Caki2 (cell line): ENCODE results near the gene SNTG2. TPM values are rescaled to one million over a fixed set of nuclear protein-coding genes. Genes with fewer than 3 reads are reported as not detected.

Experiments
- DNase-seq: peaks from one replicate; pipeline ENCODE4 v3.0.0-alpha.2; 2015; ENCODE audit warnings: low read depth
- in situ Hi-C: cut with HindIII; loops from 2 replicates; pipeline ENCODE4 v1.10.0; 2016; ENCODE audit warnings: low sequenced_read_pairs, low pct_unique_long_range_greater_than_20kb, mixed read lengths
- total RNA-seq: library from RNA; depleted of rRNA; stranded (reverse); fragments of >200 nt; shearing (Covaris generic); gene quantifications from 2 replicates; pipeline ENCODE4 v1.2.3, GENCODE V29; 2014; ENCODE audit warnings: low replicate concordance

SNTG2 gene
- total RNA-seq, 1 experiment from 2014 or later, result not detected

DNA sequence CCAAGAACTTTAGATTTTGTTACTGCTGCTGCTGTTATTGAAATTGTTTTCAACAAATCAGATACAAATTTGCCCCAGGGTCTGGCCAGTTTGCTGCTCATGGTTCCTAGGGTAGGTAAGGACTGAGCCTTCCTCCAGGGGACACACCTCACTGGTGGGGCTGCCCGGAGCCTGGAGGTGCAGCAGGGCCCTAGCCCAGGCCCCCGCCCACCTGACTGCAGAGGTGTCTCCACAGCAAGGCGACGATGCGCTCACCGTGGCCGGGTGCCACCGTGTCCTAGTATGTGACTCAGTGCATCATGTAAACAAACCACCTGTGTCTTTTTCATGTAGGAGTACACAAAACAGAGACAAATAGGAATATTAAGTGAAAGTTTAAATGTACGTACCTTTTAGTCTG, 309.1 kb downstream of the SNTG2 start:
- in situ Hi-C loops, result no loop called here
- DNase-seq, result no peak

DNA sequence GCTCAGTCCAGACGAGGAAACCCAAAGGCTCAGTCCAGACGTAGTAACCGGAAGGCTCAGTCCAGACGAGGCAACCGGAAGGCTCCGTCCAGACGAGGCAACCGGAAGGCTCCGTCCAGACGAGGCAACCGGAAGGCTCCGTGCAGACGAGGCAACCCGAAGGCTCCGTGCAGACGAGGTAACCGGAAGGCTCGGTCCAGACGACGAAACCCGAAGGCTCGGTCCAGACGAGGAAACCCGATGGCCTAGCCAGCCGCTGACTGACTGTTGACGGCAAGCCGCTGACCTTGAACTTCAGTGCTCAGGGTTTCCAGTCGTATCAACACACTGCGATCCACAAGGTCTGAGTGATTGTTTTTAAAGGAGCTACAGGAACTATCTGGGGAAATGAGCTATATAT, 312.0 kb downstream of the SNTG2 start:
- DNase-seq, result no peak
- in situ Hi-C loops, result no loop called here

DNA sequence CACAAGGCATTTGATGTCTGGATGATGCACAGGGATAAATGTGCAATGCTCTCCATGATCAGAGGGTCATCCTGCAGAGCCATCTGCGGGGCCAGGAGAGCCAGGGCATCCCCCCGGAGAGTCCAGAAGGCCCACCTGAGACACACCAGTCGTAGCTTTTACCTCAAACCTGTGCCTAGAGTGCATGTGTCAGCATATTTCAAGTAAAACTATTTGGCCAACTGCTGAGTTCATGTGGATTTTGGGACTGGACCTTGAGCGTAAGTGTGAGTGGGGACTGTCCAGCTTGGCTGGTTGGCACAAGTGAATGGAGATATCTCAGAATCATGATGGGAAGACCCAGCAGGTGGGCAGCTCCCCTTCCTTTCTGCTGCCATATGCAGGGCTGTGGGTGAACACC, 314.8 kb downstream of the SNTG2 start:
- in situ Hi-C loops, result no loop called here
- DNase-seq, result no peak

DNA sequence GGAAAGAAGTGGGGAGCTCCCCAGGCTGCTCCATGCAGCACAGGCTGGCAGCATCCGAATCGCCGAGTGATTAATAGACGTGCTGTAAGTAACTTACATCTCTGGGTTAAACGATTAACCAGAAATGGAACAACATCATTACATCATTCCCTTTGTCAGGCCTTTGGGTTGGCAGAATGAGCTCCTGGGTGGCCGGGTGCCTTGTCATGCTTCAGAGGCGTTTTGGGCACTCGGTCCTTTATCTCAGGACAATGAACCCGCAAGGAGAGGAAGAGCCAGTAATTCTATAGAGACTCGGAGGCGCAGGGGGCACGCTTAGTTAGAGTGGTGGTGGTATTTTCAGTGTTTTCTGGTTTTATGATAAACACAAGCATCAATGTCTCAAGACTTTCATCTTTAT, 315.7 kb downstream of the SNTG2 start:
- in situ Hi-C loops, result no loop called here
- peak; percentile 83 for DNase-seq

DNA sequence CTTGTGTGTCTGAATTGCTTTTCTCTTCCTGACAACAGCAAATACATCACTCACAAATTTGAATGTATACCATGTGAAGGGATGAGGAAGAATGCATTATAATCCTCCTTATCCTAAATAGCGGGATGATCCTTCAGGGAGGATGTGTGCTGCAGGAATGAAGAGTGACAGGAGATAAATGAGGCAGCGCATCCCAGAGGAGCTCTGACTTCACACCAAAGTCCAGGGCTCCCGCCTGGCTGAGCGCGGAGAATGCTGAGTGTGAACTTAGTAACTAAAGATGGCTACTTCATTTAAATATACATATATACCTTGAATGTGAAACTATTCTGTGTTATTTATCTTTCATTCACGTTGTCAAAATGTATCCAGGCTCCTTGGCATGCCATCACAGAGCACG, 317.4 kb downstream of the SNTG2 start:
- peak; percentile 59 for DNase-seq
- in situ Hi-C loops, result no loop called here

DNA sequence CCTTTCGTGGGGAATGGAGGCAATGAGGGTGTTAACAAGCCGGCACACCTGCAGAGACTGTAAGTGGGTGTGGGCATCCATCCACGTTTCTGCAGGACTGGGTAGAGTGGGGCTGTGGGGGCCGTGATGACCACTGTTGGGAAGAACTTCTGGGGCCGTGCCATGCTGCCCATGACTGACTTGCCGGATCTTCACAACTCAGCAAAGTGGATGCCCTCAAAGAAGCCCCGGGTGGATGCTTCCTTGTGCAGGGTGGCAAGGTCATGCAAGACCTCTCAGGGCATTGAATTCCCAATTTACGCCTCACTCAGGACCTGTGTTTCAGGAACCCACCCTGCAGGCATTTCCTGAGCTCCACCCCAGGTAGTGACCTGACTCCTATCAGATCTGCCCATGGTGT, 319.2 kb downstream of the SNTG2 start:
- DNase-seq, result no peak
- in situ Hi-C loops, result no loop called here

DNA sequence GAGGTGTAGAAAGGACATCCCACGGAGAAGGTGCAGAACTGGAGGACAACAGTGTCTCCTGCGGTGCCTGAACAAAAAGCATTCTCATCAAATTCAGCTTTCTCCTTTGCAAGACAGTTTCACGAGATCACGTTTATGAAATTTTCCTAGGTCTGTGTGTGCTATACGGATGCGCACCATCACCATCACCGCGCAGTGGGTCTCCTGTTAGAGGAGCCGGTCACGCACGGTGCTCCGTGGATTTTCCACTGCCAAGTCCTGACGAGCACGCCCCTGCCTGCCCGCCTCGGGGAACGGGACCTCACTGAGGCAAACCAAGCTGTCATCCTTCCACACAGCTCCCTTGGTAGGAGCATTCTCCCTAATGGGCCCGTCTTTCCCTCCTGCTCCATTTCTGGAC, 322.2 kb downstream of the SNTG2 start:
- in situ Hi-C loops, result no loop called here

DNA sequence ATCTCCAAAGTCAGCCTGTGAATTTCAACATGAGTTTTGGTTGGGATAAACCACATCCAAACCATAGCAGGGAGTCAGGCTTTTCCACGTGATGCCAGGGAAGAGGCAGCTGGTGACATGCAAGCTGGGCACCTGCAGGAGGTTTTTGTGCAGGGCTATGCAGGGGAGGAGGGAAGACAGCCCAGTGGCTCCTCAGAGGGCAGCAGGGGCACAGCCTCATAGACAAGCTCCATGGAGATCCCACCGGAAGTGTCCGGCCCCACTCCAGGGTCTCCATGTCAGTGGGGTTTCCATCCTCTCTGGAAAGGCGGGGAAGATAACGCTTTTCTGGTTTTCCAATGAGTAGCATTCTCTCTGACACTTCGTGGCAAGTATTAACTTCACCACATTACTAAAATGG, 327.0 kb downstream of the SNTG2 start:
- DNase-seq, result no peak
- in situ Hi-C loops, result no loop called here

More for the DNA sequence above, 322.2 kb downstream of the SNTG2 start:
- no peak for DNase-seq

DNA sequence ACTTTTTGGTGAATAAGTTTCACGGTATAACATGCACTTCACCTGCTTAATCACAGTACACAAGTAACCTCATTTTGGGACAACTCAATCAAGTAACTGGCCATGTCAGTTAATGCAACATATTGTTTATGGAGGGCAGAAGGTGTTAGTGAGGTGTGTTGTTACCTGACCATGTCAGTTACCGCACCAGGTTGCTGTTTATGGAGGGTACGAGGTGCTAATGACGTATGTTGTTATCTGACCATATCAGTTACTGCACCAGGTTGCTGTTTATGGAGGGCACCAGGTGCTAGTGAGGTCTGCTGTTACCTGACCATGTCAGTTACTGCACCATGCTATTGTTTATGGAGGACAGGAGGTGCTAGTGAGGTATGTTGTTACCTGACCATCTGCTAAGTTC, 327.5 kb downstream of the SNTG2 start:
- DNase-seq, result no peak

DNA sequence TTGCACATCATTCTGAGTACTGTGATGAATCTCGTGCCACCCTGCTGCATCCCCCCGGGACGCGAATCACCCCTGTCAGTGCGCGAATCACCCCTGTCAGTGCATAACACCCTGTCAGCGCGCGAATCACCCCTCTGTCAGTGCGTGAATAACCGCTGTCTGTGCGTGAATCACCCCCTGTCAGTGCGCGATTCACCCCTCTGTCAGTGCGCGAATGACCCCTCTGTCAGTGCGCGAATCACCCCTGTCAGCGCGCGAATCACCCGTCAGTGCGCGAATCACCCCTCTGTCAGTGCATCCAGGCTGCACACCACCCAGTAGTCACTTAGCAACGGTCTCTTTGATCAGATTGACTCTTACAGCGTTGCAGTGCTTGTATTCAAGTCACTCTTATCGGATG, 328.2 kb downstream of the SNTG2 start:
- in situ Hi-C loops, result no loop called here

More for the DNA sequence above, 327.5 kb downstream of the SNTG2 start:
- in situ Hi-C loops, result no loop called here

DNA sequence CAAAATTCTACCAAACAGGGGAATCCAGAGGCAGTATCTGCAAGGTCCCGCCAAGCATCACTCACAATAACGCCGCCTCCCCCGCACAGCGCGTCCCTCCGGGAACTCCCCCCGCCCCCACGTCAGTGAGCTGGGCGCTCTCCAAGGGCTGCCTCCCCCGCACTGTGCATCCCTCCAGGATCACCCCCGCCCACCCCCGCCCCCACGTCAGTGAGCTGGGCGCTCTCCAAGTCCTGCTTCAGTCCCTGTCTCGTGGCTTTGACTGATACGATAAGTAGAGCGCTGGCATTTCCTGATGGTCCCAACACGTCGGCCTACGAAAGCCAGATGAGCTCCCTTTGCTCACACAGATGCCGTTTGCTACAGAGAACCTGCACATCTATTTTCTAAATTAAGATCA, 331.9 kb downstream of the SNTG2 start:
- in situ Hi-C loops, result no loop called here
- DNase-seq, result no peak

More for the DNA sequence above, 328.2 kb downstream of the SNTG2 start:
- DNase-seq, result no peak

DNA sequence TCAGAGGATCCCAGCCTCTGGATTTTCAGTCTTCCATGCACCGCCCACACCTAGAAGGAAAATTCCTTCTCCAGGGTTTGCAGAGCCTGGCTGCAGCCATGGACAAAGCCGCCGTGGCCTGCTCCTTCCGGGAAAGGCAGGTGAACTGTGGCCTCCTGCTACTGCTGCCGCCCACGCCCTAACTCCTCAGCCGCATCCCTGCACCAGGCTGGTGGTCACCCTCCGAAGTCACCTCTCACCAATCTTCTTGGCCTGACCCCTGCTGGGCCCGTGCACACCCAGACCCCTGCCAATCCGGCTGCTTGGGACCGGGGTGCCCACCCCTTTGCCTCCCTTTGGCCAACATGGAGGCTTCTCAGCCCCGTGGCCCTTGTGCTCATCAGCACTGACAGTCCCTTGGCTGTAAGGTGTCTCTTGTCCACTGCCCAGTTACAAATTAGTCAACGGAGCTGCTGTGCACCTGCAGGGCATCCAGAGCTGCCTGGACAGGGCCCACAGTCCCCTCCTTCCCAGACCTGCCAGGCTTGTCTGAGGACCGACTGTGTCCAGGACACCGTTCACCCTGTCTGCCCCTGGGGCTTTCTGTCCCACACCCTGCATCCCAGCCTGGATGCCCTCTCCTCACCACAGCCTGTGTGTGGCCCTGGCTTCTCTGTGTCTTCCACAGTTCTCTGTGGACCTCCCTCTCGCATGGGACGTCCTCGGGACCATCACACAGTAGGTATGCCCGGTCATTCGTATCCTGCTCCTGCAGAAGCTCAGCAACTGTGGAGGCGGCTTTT, 332.6 kb downstream of the SNTG2 start:
- DNase-seq, result no peak
- in situ Hi-C loops, result no loop called here

DNA sequence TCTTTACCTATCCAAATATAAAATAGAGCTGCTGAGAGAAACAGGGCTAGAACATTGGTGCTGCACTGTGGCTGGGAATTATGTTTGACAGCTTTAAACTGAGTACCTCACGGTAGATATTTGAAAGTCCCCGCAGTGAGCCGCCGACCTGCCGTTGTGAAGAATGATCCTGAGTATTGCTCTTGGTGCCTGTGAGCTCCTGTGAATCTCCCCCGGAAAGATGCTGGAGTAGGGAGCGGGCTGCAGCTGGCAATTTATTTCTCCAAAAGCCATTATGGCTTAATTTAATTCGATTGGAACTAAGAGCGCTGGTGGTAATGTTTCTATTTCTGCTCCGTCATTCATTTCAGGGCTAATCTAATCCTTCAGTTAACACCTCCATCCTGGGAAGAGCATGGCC, 333.2 kb downstream of the SNTG2 start:
- in situ Hi-C loops, result no loop called here
- DNase-seq, result no peak

DNA sequence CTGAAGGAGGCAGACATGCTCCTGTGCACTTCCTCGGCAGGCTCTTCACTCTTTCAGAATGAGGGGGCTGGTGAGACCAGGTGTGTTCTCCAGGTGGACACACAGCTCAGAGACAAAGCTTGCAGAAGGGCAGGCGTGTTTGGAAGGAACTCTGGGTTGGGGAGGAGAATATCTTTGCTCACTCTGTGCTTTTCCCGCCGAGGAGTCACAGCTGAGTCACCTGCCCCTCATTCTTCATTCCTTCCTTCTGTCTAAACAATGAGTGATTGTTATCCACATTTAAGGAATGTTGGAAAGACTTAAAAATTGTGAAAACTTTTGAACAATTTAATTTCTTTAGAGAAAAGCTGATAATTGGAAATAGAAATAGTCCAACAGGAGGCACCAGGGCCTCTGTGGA, 336.3 kb downstream of the SNTG2 start:
- peak; percentile 12 for DNase-seq
- in situ Hi-C loops, result no loop called here

DNA sequence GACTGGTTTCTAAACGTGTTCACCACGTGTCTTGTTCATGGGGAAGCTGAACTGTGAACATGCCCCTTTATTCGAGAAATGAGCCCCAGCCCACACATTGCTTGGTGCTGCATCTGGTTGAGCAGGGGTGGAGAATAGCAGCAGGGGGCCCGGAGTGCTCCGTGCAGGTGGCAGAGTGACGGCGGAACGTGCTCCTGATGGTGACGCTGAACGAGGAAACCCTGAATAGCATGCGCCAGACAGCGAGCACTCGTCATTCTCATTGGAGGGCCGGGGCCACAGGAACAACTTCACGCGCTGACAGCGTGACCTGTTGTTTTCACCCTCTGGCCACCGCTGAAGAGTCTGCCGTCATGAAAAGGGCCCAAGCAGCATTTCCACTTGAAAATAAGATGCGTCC, 336.8 kb downstream of the SNTG2 start:
- DNase-seq, result no peak
- in situ Hi-C loops, result no loop called here

DNA sequence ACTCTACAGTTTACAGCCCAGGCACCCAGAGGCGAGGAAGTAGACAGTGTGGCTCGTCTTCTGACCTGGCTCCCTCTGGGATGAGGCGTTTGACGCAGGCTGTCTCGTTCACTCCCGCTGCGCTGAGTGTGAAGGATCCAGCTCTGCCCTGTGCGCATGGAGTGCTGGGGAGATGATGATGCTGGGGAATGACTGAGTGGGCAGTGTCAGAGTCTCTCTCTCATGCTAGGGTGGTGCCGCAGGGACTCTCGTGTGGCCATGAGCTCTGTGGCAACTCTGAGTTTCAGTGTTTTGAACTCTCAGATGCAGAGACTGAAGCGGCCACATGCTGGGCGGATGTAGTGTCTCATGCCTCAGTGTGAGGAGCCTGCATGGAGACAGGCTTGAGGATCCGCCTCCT, 344.3 kb downstream of the SNTG2 start:
- DNase-seq, result no peak
- in situ Hi-C loops, result no loop called here

DNA sequence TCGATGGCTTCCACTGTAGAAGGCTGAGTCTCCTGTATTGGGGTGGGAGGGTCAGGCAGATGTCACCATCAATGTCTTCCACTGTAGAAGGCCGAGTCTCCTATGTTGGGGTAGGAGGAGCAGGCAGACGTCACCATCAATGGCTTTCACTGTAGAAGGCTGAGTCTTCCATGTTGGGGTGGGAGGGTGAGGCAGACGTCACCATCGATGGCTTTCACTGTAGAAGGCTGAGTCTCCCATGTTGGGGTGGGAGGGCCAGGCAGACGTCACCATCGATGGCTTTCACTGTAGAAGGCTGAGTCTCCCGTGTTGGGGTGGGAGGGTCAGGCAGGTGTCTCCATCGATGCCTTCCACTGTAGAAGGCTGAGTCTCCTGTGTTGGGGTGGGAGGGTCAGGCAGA, 345.1 kb downstream of the SNTG2 start:
- in situ Hi-C loops, result no loop called here
- DNase-seq, result no peak

DNA sequence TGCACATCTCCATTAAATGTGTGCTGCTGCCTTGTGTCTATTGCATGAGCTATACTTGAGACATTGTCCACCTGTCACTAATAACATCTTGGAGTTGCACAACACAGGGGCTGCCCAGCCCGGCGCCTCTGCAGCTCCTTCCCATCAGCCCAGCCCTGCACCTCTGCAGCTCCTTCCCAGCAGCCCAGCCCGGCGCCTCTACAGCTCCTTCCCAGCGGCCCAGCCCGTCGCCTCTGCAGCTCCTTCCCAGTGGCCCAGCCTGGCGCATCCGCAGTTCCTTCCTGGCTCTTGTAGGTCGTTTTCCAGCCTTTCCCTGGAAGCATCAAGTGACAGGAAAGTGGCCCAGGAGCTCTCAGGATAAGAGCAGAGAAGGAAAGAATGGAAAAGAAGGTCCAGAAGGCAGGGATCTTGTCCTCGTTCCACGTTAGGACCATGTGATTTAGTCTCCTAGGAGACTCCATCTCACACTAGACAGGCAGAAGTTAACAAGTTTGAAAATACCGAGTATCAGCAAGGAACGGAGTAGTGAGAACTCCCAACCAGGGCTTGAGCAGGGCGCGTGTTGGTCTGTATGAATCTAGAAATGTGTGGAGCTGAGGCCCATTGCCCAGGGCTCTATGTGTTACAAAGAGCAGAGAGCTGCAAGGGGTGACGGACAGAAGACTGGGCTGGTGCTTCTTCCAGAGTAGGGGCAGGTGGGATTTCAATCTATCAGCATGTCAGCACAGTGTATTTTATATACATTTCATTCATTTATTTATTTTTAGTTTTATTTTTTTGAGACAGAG, 346.9 kb downstream of the SNTG2 start:
- in situ Hi-C loops, result no loop called here
- no peak for DNase-seq

DNA sequence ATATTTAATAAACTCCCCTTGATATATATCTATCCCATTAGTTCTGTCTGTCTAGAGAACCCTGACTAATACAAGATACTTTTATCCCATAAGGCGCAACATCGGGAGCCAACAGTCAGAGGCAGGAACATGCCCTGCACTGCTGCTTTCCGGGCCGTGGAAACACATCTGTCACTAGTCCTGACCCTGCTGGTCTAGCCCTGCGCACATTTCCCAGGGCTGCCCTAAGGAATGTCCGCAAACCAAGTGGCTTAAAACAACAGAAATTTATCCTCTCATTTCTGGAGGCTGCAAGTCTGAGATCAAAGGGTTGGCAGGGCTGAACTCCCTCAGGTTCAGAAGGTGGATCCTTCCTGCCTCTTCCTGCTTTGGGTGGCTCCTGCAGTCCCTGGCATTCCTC, 348.4 kb downstream of the SNTG2 start:
- DNase-seq, result no peak
- in situ Hi-C loops, result no loop called here

DNA sequence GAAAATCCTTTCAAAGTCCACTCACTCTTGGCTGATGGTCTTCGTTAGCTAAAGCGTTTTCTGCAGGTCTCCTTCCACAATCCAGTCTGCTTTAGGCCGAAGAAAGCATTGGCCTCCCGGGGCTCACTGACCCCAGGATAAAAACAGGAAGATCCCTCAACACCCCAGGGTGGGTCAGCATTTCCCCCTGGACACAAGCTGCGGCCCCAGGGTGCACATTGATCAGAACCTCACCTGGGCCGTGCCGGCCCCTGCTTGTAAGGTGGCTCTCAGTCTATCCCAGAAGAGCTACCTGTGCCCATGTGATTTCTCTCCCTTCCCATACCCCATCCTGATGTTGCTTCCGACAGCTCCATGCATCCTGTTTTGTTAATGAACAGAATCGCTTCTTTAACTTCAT, 349.6 kb downstream of the SNTG2 start:
- in situ Hi-C loops, result no loop called here

More for the DNA sequence above, 349.6 kb downstream of the SNTG2 start:
- no peak for DNase-seq
